ENCODE measurements around the gene KICS2. TPM values are rescaled to one million over a fixed set of nuclear protein-coding genes. Genes with fewer than 3 reads are reported as not detected.

Gene KICS2
- total and polyA plus RNA-seq, 2 of the 8 experiments (the other 6 are each of a cell fraction or from before 2014, with no cell fraction given), result 5.6 to 9.5 TPM

GRCh38 chr12:64243809-64244208 is 21.7 kb upstream of the KICS2 start:
- FAIRE-seq, result no peak
- no peaks in the 10 kb centered on the region for H3K27me3 ChIP-seq (replicated peaks in 1 of 4; ENCODE audit: control insufficient read depth in 3 of 4, extremely low read depth in 1 of 4, insufficient read depth in 3 of 4, low read length in 3 of 4)

More at GRCh38 chr12:64243809-64244208, 21.7 kb upstream of the KICS2 start:
- H2BK5ac ChIP-seq (ENCODE audit: low read depth, low read length), result no peak overlapping the region
- H3K36me3 ChIP-seq (ENCODE audit: control insufficient read depth in 2 of 4, insufficient read depth in 4 of 4, low read length in 3 of 4), result no peaks in the 10 kb centered on the region
- no peak overlapping the region for H4K8ac ChIP-seq (ENCODE audit: extremely low read depth, insufficient read depth, low read length)
- H2BK20ac ChIP-seq (ENCODE audit: low read length), result no peak overlapping the region
- no peak overlapping the region for H4K5ac ChIP-seq (ENCODE audit: insufficient read length, low read depth, low read length)
- no peaks in the 10 kb centered on the region; a peak in 1 of 7 replicates for H3K4me1 ChIP-seq (replicated peaks in 1 of 4; ENCODE audit: control insufficient read depth in 3 of 4, insufficient read depth in 4 of 4, low read length in 3 of 4)
- TF ChIP-seq E2F6 (IDR thresholded peaks at IDR 0.05) (peak; percentile 33; the same call in 1 of the 2 replicates), ASH2L (IDR thresholded peaks at IDR 0.05; ENCODE audit: low read length) (no peak)
- no peaks in the 10 kb centered on the region for H3K23me2 ChIP-seq (ENCODE audit: low read depth, low read length)
- H2BK12ac ChIP-seq (ENCODE audit: low read depth, low read length), result no peak overlapping the region
- H2AFZ ChIP-seq (ENCODE audit: low read length), result no peak overlapping the region
- no peak overlapping the region for H2BK15ac ChIP-seq (ENCODE audit: low read length)
- no peaks in the 10 kb centered on the region for H3K79me1 ChIP-seq (ENCODE audit: low read depth, low read length)
- no peak overlapping the region for H2BK120ac ChIP-seq (replicated peaks; ENCODE audit: low read depth, low read length)
- no peaks in the 10 kb centered on the region for H3K9me3 ChIP-seq (ENCODE audit: insufficient read depth in 2 of 2, low read depth in 1 of 2, low read length in 1 of 2)
- H3K23ac ChIP-seq (ENCODE audit: insufficient read length), result no peak overlapping the region
- no peak overlapping the region for H3K4ac ChIP-seq (replicated peaks; ENCODE audit: insufficient read length, low read depth, low read length)
- ChIA-PET CTCF (ENCODE audit: partially characterized antibody) (interaction anchor here (0.6 to 1.7 kb wide), 5 partner anchors 11 to 415 kb away, joined by 3 to 4 read pairs (median 3); no protein-coding TSS in a partner anchor), POLR2A (ENCODE audit: partially characterized antibody) (interaction anchor here (0.9 kb wide), 1 partner anchor 16 kb away, joined by 3 read pairs; no protein-coding TSS in a partner anchor)
- no peak overlapping the region for H3K27ac ChIP-seq (ENCODE audit: low read depth, low read length)
- no peak overlapping the region for H3K4me3 ChIP-seq (ENCODE audit: extremely low read depth in 1 of 4, insufficient read depth in 2 of 4, low read depth in 3 of 4, low read length in 4 of 4)
- no peaks in the 10 kb centered on the region for H4K20me1 ChIP-seq (replicated peaks in 1 of 2; ENCODE audit: control insufficient read depth in 1 of 2, insufficient read depth in 2 of 2, low read length in 2 of 2)
- no peak overlapping the region for H4K91ac ChIP-seq (replicated peaks; ENCODE audit: insufficient read length, low read length)
- no peak overlapping the region for H3K18ac ChIP-seq (ENCODE audit: extremely low read depth, low read length)
- DNase-seq (ENCODE audit: low read depth in 1 of 2, low spot score in 2 of 2), result no peak
- no peak overlapping the region for H3K14ac ChIP-seq (ENCODE audit: insufficient read length)
- H3K9ac ChIP-seq (replicated peaks in 1 of 4; ENCODE audit: extremely low read depth in 1 of 4, low read depth in 3 of 4, low read length in 3 of 4), result no peak overlapping the region
- H3K4me2 ChIP-seq (ENCODE audit: insufficient read depth in 1 of 2, low read depth in 2 of 2, low read length in 2 of 2), result no peak overlapping the region
- no peak overlapping the region for H3K56ac ChIP-seq (replicated peaks; ENCODE audit: insufficient read length, low read depth, low read length)
- 85% methylated on average over 4 of the region's 4 CpGs; no CpG with 5 or more reads in 1 of the 2 experiments for WGBS, 2 experiments (ENCODE audit: extremely low coverage in 1 of 2, insufficient coverage in 1 of 2, insufficient read length in 1 of 2, insufficient replicate concordance in 2 of 2, low coverage in 1 of 2, low lambda C conversion rate in 2 of 2, missing lambda C conversion rate in 1 of 2)
- H3K79me2 ChIP-seq (ENCODE audit: control insufficient read depth in 1 of 2, insufficient read depth in 2 of 2, low read length in 2 of 2), result no peaks in the 10 kb centered on the region
- H2AK5ac ChIP-seq (ENCODE audit: low read depth, low read length), result no peak overlapping the region
